Retinal pigment epithelial cell (primary cell): ENCODE measurements around the gene RAX2.

Experiments
- DNase-seq: peaks from one replicate; pipeline ENCODE4 v3.0.0-alpha.2; 2010; ENCODE audit warnings: low read depth
- H3K4me3 ChIP-seq: 2 replicates; pipeline ENCODE4 v1.5.1; 2011; ENCODE audit warnings: mild to moderate bottlenecking, low read length, control low read depth, moderate library complexity
- TF ChIP-seq, protein P1 (sequence below): conservative IDR thresholded peaks from 2 replicates; pipeline ENCODE4 v1.5.1; 2011; ENCODE audit warnings: low read depth, low read length, control low read depth, inconsistent platforms

The RAX2 gene

DNA sequence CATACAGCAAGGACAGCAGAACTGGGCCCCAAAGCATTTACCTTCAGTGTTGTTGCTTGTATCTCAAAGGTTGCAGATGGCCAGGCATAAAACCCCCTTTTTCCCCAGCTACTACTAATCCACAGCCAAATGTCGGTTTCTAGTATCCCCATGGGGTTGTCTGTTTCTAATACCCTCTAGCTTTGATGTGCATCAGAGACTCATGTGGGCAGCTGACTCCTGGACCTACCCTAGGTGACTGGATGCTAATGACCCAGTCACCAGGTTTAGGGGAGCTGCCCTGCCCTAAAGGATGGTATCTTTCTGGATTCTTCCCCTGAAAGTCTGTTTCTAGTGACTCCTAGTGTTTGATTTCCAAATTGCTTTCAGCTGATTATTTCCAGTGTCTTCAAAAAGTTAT is 39.9 kb downstream of the RAX2 start:
- TF ChIP-seq, protein P1, sequence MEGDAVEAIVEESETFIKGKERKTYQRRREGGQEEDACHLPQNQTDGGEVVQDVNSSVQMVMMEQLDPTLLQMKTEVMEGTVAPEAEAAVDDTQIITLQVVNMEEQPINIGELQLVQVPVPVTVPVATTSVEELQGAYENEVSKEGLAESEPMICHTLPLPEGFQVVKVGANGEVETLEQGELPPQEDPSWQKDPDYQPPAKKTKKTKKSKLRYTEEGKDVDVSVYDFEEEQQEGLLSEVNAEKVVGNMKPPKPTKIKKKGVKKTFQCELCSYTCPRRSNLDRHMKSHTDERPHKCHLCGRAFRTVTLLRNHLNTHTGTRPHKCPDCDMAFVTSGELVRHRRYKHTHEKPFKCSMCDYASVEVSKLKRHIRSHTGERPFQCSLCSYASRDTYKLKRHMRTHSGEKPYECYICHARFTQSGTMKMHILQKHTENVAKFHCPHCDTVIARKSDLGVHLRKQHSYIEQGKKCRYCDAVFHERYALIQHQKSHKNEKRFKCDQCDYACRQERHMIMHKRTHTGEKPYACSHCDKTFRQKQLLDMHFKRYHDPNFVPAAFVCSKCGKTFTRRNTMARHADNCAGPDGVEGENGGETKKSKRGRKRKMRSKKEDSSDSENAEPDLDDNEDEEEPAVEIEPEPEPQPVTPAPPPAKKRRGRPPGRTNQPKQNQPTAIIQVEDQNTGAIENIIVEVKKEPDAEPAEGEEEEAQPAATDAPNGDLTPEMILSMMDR: no peak

DNA sequence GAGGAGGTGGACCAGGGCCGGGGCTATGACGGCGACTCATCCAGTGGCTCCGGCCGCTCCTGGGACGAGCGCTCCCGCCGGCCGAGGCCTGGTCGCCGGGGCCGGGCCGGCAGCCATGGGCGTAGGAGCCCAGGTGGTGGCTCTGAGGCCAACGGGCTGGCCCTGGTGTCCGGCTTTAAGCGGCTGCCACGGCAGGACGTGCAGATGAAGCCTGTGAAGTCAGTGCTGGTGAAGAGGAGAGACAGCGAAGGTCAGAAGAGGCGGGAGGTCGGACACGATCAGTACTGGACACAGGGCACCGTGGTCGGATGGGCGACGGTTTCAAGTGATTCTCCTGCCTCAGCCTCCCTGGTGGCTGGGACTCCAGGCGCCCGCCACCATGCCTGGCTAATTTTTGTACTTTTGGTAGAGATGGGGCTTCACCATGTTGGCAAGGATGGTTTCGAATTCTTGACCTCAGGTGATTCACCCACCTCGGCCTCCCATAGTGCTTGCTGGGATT is 41.5 kb downstream of the RAX2 start:
- DNase-seq: no peak
- no peak overlapping the region for H3K4me3 ChIP-seq
- TF ChIP-seq, protein P1: no peak

More for the DNA sequence above, 39.9 kb downstream of the RAX2 start:
- DNase-seq: no peak
- no peak overlapping the region for H3K4me3 ChIP-seq

DNA sequence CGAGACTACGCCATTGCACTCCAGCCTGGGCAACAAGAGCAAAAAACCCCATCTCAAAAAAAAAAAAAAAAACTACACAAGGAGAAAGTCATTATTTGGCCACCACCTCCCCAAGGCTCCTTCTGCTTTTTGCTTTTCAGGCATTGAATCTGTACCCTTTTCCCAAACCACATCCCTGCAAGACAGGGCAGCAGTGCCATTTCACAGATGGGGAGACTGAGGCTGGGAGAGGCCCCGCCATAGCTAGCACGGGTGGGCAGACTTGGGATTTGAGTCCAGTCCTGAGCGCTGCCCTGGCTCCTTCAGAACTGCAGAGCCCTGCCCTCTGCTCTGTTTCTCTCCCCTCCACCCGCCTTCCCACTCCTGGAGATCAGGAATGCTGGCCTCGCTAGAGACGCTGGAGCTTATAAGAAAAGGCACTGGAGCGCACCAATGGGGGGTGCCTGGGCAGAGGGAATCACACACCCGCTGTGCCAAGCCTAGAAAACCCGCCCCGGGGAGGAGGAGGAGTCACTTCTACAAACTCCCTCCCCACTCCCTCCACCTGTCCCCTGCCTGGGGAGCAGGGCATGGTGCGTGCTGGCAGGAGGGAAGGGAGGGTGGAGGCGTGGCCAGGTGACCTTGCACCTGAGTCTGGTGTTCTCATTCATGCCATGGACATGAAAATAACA is 46.3 kb downstream of the RAX2 start:
- no peak overlapping the region for H3K4me3 ChIP-seq
- no peak for DNase-seq
- TF ChIP-seq, protein P1: no peak

DNA sequence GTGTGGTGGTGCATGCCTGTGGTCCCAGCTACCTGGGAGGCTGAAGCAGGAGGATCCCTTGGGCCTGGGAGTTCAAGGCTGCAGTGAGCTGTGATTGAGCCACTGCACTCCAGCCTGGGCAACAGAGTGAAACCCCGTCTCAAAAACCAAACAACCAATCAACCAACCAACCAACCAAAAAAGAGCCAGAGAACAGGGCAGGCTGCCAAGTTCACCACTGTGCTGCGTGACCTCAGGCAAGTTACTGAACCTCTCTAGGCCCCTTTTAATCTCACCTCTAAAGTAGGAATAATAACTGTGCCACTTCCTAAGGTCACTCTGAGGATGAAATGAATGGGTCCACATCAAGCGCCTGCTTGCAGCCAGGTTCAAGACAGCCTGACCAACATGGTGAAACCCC is 46.9 kb downstream of the RAX2 start:
- no peak overlapping the region for H3K4me3 ChIP-seq
- DNase-seq: no peak
- TF ChIP-seq, protein P1: no peak

DNA sequence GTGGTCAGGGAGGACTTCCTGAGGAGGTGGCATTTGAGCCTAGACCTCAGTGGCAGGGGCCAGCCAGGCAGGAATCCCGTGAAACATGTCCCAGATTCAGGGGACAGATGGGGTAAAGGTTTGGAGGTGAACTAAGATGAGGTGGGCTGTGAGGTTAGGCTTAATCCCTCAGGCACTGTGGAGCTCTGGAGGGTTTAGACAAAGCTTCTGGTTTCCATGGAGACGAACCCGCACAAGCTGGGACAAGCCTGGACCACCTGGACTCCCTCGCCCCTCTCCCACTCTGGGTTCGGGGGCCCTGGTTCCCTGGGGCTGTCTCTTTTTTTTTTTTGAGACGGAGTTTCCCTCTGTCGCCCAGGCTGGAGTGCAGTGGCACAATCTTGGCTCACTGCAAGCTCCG is 48.1 kb downstream of the RAX2 start:
- no peak overlapping the region for H3K4me3 ChIP-seq
- TF ChIP-seq, protein P1: no peak
- DNase-seq: no peak

DNA sequence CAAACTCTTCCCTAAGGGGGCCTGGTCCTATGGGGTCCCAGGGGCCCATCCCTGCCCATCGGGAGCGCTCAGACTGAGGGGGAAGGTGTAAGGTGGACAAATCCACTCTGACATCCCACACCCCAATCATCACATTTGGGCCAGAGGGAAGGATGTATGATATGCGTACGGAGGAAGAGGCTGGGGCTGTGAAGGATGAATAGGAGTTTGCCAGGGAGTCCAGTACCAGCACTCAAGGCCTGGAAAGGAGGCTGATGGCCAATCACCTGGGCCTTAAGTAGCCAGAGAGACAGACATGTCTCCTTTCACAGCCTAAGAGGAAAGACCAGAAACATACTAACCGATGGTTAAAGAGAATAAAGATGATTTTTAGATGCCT is 48.9 kb downstream of the RAX2 start:
- TF ChIP-seq, protein P1: no peak
- DNase-seq: no peak
- H3K4me3 ChIP-seq: no peak overlapping the region

DNA sequence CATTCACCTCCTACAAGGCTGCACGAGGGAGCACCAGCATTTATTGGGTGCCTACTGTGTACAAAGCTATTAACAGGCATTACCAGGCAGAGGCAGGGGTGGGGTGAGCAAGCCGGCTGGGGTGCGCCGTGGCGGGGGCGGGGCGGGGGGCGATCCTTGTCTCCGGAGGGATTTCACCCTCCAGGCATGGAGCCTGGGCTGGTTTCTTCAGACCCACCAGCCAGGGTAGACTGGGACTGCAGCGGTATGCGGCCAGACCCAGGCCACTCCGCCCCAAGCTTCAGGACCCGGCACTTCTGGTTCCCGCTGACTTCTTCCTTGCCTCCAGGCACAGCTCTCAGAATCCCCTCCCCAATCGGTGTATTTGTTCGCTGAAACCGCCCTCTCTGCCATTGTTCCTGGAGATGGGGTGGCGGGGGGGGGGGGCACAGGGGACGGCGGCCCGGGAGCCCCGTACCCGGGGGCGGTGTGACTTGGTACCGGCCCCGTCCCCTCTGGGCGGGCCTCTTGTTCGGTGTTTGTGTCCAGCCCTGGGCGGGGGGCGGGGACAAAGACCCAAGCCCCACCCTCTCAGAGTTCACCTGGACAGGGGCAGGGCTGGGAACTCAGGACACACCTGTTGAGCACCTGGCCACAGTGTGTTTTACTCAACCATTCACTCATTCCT is 49.5 kb downstream of the RAX2 start:
- no peak for DNase-seq
- H3K4me3 ChIP-seq: no peak overlapping the region
- TF ChIP-seq, protein P1: no peak
